ENCODE results near the gene BLOC1S5.
"Not testable (repeated sequence)": the region's sequence is repeated elsewhere in the genome, so short reads cannot be mapped to it uniquely, and the experiment has no call there.

The BLOC1S5 gene

GRCh38 chr6:8041913-8042583 is 22.1 kb downstream of the BLOC1S5 start:
- DNase-seq (ENCODE audit: low spot score): no peak
- TF ChIP-seq CTCF (IDR thresholded peaks at IDR 0.05; ENCODE audit: extremely low read depth, missing control alignments): no peak

GRCh38 chr6:8034107-8034506 is 30.1 kb downstream of the BLOC1S5 start:
- DNase-seq (ENCODE audit: low spot score): not testable (repeated sequence)

GRCh38 chr6:8030920-8031319 is 33.3 kb downstream of the BLOC1S5 start:
- no peak for TF ChIP-seq CTCF (IDR thresholded peaks at IDR 0.05; ENCODE audit: extremely low read depth, missing control alignments)
- no peak for DNase-seq (ENCODE audit: low spot score)

GRCh38 chr6:8029243-8029870 is 34.8 kb downstream of the BLOC1S5 start:
- no peak for DNase-seq (ENCODE audit: low spot score)
- TF ChIP-seq CTCF (IDR thresholded peaks at IDR 0.05; ENCODE audit: extremely low read depth, missing control alignments): no peak

- DNase-seq (ENCODE audit: low spot score): no peak
- TF ChIP-seq CTCF (IDR thresholded peaks at IDR 0.05; ENCODE audit: extremely low read depth, missing control alignments): no peak
These were observed 36.1 kb downstream of the BLOC1S5 start for GRCh38 chr6:8027965-8028651.

GRCh38 chr6:8026800-8027199 is 37.4 kb downstream of the BLOC1S5 start:
- TF ChIP-seq CTCF (IDR thresholded peaks at IDR 0.05; ENCODE audit: extremely low read depth, missing control alignments): no peak
- DNase-seq (ENCODE audit: low spot score): no peak

- DNase-seq (ENCODE audit: low spot score): no peak
- no peak for TF ChIP-seq CTCF (IDR thresholded peaks at IDR 0.05; ENCODE audit: extremely low read depth, missing control alignments)
These were observed 39.0 kb downstream of the BLOC1S5 start for GRCh38 chr6:8025191-8025590.

All from GM20000 (cell line).